HepG2 (cell line): ENCODE results near the gene EPN2. TPM values are rescaled to one million over a fixed set of nuclear protein-coding genes. Genes with fewer than 3 reads are reported as not detected.

Experiments used
- ATAC-seq: fragments of 200-7000 bp; cut with Tn5 transposase; 3 replicates; pipeline ENCODE4 v1.9.1; 2020; ENCODE audit warnings: mild to moderate bottlenecking, moderate library complexity
- BruUV-seq: library from RNA; stranded (reverse); fragments of 400-500 nt; replicated peaks from 2 replicates; lab custom pipeline; 2021; lab: Mats Ljungman, UMichigan
- CTCF ChIA-PET: fragments of 300-600 bp; formaldehyde crosslinking; extraction: SDS; loops from one replicate; lab custom pipeline; 2021; ENCODE audit warnings: low total read pairs, inconsistent platforms, low intra/inter-chr PET ratio; lab: Yijun Ruan, JAX
- POLR2A ChIA-PET: fragments of 350-600 bp; sonication (Branson Sonifier 250); formaldehyde crosslinking; loops from one replicate; lab custom pipeline; 2020; ENCODE audit warnings: antibody characterized with exemption, inconsistent platforms; lab: Yijun Ruan, JAX
- DNase-seq: peaks from one replicate; pipeline ENCODE4 v3.0.0-alpha.2; 2015; ENCODE audit warnings: low spot score
- FAIRE-seq: peaks from 3 replicates; lab custom pipeline; 2011; peaks lifted over from hg19 to GRCh38; lab: Jason Lieb, UNC
- H2AFZ ChIP-seq: one replicate; pipeline ENCODE4 v1.6.1; 2011; ENCODE audit warnings: low read length, inconsistent platforms
- H3K27ac ChIP-seq: fragments of 300-600 bp; 3 replicates; pipeline ENCODE4 v1.8.0; 2011; ENCODE audit warnings: mixed run types, mild to moderate bottlenecking, mixed read lengths, low read length, inconsistent platforms; ENCODE audit not compliant: insufficient read depth; ENCODE audit errors: extremely low read length
- H3K27me3 ChIP-seq, 2 experiments: fragments of 200-600 bp in 1 of 2; 2 replicates in 1 of 2; 3 replicates in 1 of 2; pipeline versions ENCODE4 v1.6.0 to v1.8.0; 2011; ENCODE audit warnings: low read length in 2 of 2, mild to moderate bottlenecking in 2 of 2, moderate library complexity in 2 of 2, inconsistent platforms in 1 of 2; ENCODE audit not compliant: insufficient read depth in 2 of 2, control insufficient read depth in 1 of 2
- H3K36me3 ChIP-seq, 2 experiments: fragments of 200-600 bp in 1 of 2; replicated peaks in 1 of 2; 2 replicates in 1 of 2; 3 replicates in 1 of 2; pipeline versions ENCODE4 v1.5.1 to v1.8.0; 2011; ENCODE audit warnings: low read length in 2 of 2, inconsistent platforms in 1 of 2; ENCODE audit not compliant: insufficient read depth in 2 of 2, control insufficient read depth in 1 of 2
- H3K4me1 ChIP-seq: 2 replicates; pipeline ENCODE4 v1.5.1; 2012; ENCODE audit warnings: low read length, inconsistent platforms; ENCODE audit not compliant: insufficient read depth
- H3K4me2 ChIP-seq: 2 replicates; pipeline ENCODE4 v1.6.0; 2011; ENCODE audit warnings: low read depth, low read length, inconsistent platforms
- H3K4me3 ChIP-seq, 3 experiments: fragments of 200-600 bp in 1 of 3; sonication (generic), shearing (Covaris generic) in 1 of 3; replicated peaks in 1 of 3; 2 replicates each; pipeline ENCODE4 v1.5.1; 2011 to 2016; ENCODE audit warnings: low read length in 3 of 3, inconsistent platforms in 2 of 3, low read depth in 2 of 3, mild to moderate bottlenecking in 2 of 3, control low read depth in 1 of 3, mixed read lengths in 1 of 3; ENCODE audit not compliant: insufficient read depth in 1 of 3
- H3K79me2 ChIP-seq: one replicate; pipeline ENCODE4 v1.6.1; 2011; ENCODE audit warnings: low read length, inconsistent platforms; ENCODE audit not compliant: insufficient read depth
- H3K9ac ChIP-seq: 2 replicates; pipeline ENCODE4 v1.6.0; 2011; ENCODE audit warnings: mild to moderate bottlenecking, low read depth, low read length, inconsistent platforms; ENCODE audit not compliant: insufficient read depth
- H3K9me3 ChIP-seq: 2 replicates; pipeline ENCODE4 v1.5.1; 2012; ENCODE audit warnings: mild to moderate bottlenecking, low read length
- H4K20me1 ChIP-seq: 2 replicates; pipeline ENCODE4 v1.6.0; 2011; ENCODE audit warnings: inconsistent platforms, mild to moderate bottlenecking, low read length, moderate library complexity; ENCODE audit not compliant: insufficient read depth
- MAFF ChIP-seq: IDR thresholded peaks from 2 replicates; pipeline ENCODE4 v1.6.1; 2011; ENCODE audit warnings: low read depth, low read length, improper control_type of control experiment
- MAFK ChIP-seq, 2 experiments: IDR thresholded peaks in 1 of 2; conservative IDR thresholded peaks in 1 of 2; 2 replicates each; pipeline ENCODE4 v1.6.1; 2011; ENCODE audit warnings: improper control_type of control experiment in 2 of 2, low read length in 2 of 2
- MLLT10 ChIP-seq: sonication (generic); formaldehyde crosslinking; IDR thresholded peaks from 2 replicates; pipeline ENCODE4 v1.4.0; 2020; ENCODE audit warnings: missing genetic modification reagents
- ZFP41 ChIP-seq: sonication (generic); formaldehyde crosslinking; IDR thresholded peaks from 2 replicates; pipeline ENCODE4 v1.4.0; 2020; ENCODE audit warnings: mild to moderate bottlenecking, missing genetic modification reagents, borderline replicate concordance
- ZHX2 ChIP-seq, 2 experiments: sonication (generic) in 1 of 2; formaldehyde crosslinking in 1 of 2; IDR thresholded peaks; 2 replicates each; pipeline versions ENCODE4 v1.6.1 to v1.9.0; 2014 to 2022; ENCODE audit warnings: antibody characterized with exemption in 1 of 2, borderline replicate concordance in 1 of 2, inconsistent platforms in 1 of 2, low read depth in 1 of 2, missing genetic modification reagents in 1 of 2
- WGBS: methylation state at CpG from one replicate; pipeline ENCODE4 v1.1.6; 2017; ENCODE audit warnings: low lambda C conversion rate; 5-methylcytosine and 5-hydroxymethylcytosine counted together
- in situ Hi-C: cut with HindIII; loops from 2 replicates; pipeline ENCODE4 v1.10.0; 2017; ENCODE audit warnings: low pct_unique_long_range_greater_than_20kb; ENCODE audit not compliant: extremely low pct_ligation_motif_present
- intact Hi-C: fragments of 100-400 bp; cut with micrococcal nuclease; formaldehyde crosslinking; loops from one replicate; pipeline ENCODE4 v1.10.0; 2022; ENCODE audit not compliant: unreplicated experiment
- polyA plus RNA-seq, 8 experiments: library from polyadenylated mRNA; depleted of rRNA in 3 of 8; stranded (reverse) in 7 of 8; unstranded in 1 of 8; fragments of >200 nt; fragmentation: Illumina TruSeq in 4 of 8; extraction: Trizol in 4 of 8; gene quantifications; 2 replicates each; pipeline versions ENCODE4 v1.2.1 to v1.2.3, GENCODE V29; 2011 to 2016; ENCODE audit warnings: low read depth in 4 of 8, missing spikeins in 1 of 8, mixed read lengths in 1 of 8; ENCODE audit not compliant: insufficient read depth in 1 of 8
- total RNA-seq, 5 experiments: library from RNA; depleted of rRNA; stranded (reverse); fragments of >200 nt; fragmentation: Illumina TruSeq; extraction: Trizol; gene quantifications; 2 replicates each; pipeline ENCODE4 v1.2.3, GENCODE V29; 2016; ENCODE audit warnings: low read depth in 1 of 5

EPN2 gene
- total and polyA plus RNA-seq, 2 of the 13 experiments (the other 11 are each of a cell fraction or from before 2014, with no cell fraction given) = 7.8 to 19.2 TPM

- Histone ChIP-seq H4K20me1 (0 out of 2 replicates have a peak, but pooled peaks cover 2% of the 10 kb centered on the region), H3K9me3 (no peaks in the 10 kb centered on the region), H3K27me3 (no peaks in the 10 kb centered on the region), H3K4me1 (no peaks in the 10 kb centered on the region), H3K4me2 (no peak overlapping the region), H3K9ac (no peak overlapping the region), H3K27ac (no peak overlapping the region), H3K4me3 (no peak overlapping the region), H3K36me3 (no peaks in the 10 kb centered on the region; a peak in 1 of 5 replicates), H2AFZ (no peak overlapping the region), H3K79me2 (no peaks in the 10 kb centered on the region)
- ChIA-PET POLR2A (no interaction called here), CTCF (no interaction called here)
- intact Hi-C loops (no loop called here), in situ Hi-C loops (no loop called here)
- DNase-seq = no peak
- no peak for FAIRE-seq
- BruUV-seq = no TSS peak
- no peak for ATAC-seq
- WGBS = 95% methylated on average over 11 of the region's 11 CpGs
- TF ChIP-seq ZHX2 (IDR thresholded peaks at IDR 0.05; ENCODE audit: low read depth) (no peak), ZHX2 (CRISPR knock-in tag; IDR thresholded peaks at IDR 0.05; ENCODE audit: borderline replicate concordance) (no peak), MAFK (conservative IDR thresholded peaks at IDR 0.05 in 1 of 2, IDR thresholded peaks at IDR 0.05 in 1 of 2; ENCODE audit: low read length in 2 of 2) (peak in 1 of 2 experiments; percentile 44; a peak in 2 of 4 replicates), MAFF (peak; percentile 18; the same call in 1 of the 2 replicates), MLLT10 (CRISPR knock-in tag) (no peak), ZFP41 (CRISPR knock-in tag) (no peak)
Observed at GRCh38 chr17:19296786-19297778, 59.9 kb downstream of the EPN2 start.
